Transverse colon (tissue), 4 donors: ENCODE results near the gene HEXD.

Source experiments
- CTCF ChIP-seq, 5 experiments: fragments of 200-600 bp in 3 of 5; fragments of 450-650 bp in 2 of 5; sonication (generic) in 3 of 5; IDR thresholded peaks; 1 replicate in 2 of 5; 2 replicates in 3 of 5; pipeline ENCODE4 v1.5.1; 2016 to 2017; ENCODE audit warnings: antibody characterized with exemption in 5 of 5, inconsistent platforms in 3 of 5, mild to moderate bottlenecking in 2 of 5, moderate library complexity in 1 of 5
- EP300 ChIP-seq: sonication (generic); formaldehyde crosslinking; IDR thresholded peaks from one replicate; pipeline ENCODE4 v1.6.1; 2017; ENCODE audit warnings: antibody characterized with exemption, low read depth
- POLR2A ChIP-seq: fragments of 450-650 bp; IDR thresholded peaks from one replicate; pipeline ENCODE4 v1.6.1; 2016; ENCODE audit warnings: antibody characterized with exemption, mild to moderate bottlenecking, moderate library complexity
- POLR2AphosphoS5 ChIP-seq, 3 donors: sonication (generic); formaldehyde crosslinking; IDR thresholded peaks; one replicate each; pipeline ENCODE4 v1.6.1; 2016; ENCODE audit warnings: antibody characterized with exemption in 3 of 3

GRCh38 chr17:82383411-82383810, 34.7 kb upstream of the HEXD start:
- TF ChIP-seq POLR2A: no peak
- TF ChIP-seq CTCF (IDR thresholded peaks at IDR 0.05): no peak
- no peak for TF ChIP-seq POLR2AphosphoS5 (IDR thresholded peaks at IDR 0.05)
- no peak for TF ChIP-seq EP300
